Daoy (cell line): ENCODE data around the gene SIK3. TPM values are rescaled to one million over a fixed set of nuclear protein-coding genes. Genes with fewer than 3 reads are reported as not detected.
"Not testable (repeated sequence)": the region's sequence is repeated elsewhere in the genome, so short reads cannot be mapped to it uniquely, and the experiment has no call there.

ENCODE experiments used
- DNase-seq: peaks from one replicate; pipeline ENCODE4 v3.0.0-alpha.2; 2015; ENCODE audit warnings: low read depth
- total RNA-seq: library from RNA; depleted of rRNA; stranded (reverse); fragments of >200 nt; shearing (Covaris generic); gene quantifications from 2 replicates; pipeline ENCODE4 v1.2.3, GENCODE V29; 2014

SIK3 gene
- total RNA-seq, 1 experiment from 2014 or later, result 8.2 TPM

- DNase-seq, result no peak
Observed at GRCh38 chr11:116842117-116842516, 256.1 kb downstream of the SIK3 start.

GRCh38 chr11:116840746-116841296, 257.4 kb downstream of the SIK3 start:
- DNase-seq, result no peak

GRCh38 chr11:116840224-116840745, 257.9 kb downstream of the SIK3 start:
- no peak for DNase-seq

GRCh38 chr11:116838321-116839084, 259.7 kb downstream of the SIK3 start:
- DNase-seq, result no peak

GRCh38 chr11:116837231-116838091, 260.8 kb downstream of the SIK3 start, which contains the start of gene APOA1:
APOA1 (minus strand) TSS chr11:116837622; CDS start chr11:116837387, 235 bp downstream.
- no peak for DNase-seq

- DNase-seq, result no peak
Observed at GRCh38 chr11:116836632-116836991, 261.6 kb downstream of the SIK3 start.

GRCh38 chr11:116835791-116836631, 262.2 kb downstream of the SIK3 start:
- peak; percentile 91 for DNase-seq

- no peak for DNase-seq
Observed at GRCh38 chr11:116835042-116835772, 263.0 kb downstream of the SIK3 start.

- DNase-seq, result not testable (repeated sequence)
Observed at GRCh38 chr11:116834535-116835041, 263.6 kb downstream of the SIK3 start.

GRCh38 chr11:116833816-116834534, 264.3 kb downstream of the SIK3 start:
- no peak for DNase-seq

GRCh38 chr11:116833491-116833815, 264.8 kb downstream of the SIK3 start:
- DNase-seq, result no peak

- no peak for DNase-seq
Observed at GRCh38 chr11:116832350-116833290, 265.6 kb downstream of the SIK3 start.

GRCh38 chr11:116831790-116832349, 266.4 kb downstream of the SIK3 start:
- no peak for DNase-seq

GRCh38 chr11:116830184-116830912, 267.9 kb downstream of the SIK3 start:
- DNase-seq, result no peak

GRCh38 chr11:116829525-116830183, 268.6 kb downstream of the SIK3 start, which contains the start of gene APOC3:
APOC3 (plus strand) TSS chr11:116829907; CDS start chr11:116830583, 676 bp downstream.
- no peak for DNase-seq

- no peak for DNase-seq
Observed at GRCh38 chr11:116828632-116829524, 269.4 kb downstream of the SIK3 start.
